H1 (cell line): ENCODE results near the gene OR2AG2. TPM values are rescaled to one million over a fixed set of nuclear protein-coding genes. Genes with fewer than 3 reads are reported as not detected.

Source experiments
- ATF3 ChIP-seq: IDR thresholded peaks from 2 replicates; pipeline ENCODE4 v1.6.1; 2011; ENCODE audit warnings: low read depth, mild to moderate bottlenecking, low read length; ENCODE audit not compliant: insufficient read depth
- EP300 ChIP-seq, 2 experiments: IDR thresholded peaks; 1 replicate in 1 of 2; 2 replicates in 1 of 2; pipeline ENCODE4 v1.6.1; 2011 to 2012; ENCODE audit warnings: low read depth in 2 of 2, low read length in 2 of 2, mild to moderate bottlenecking in 2 of 2, borderline replicate concordance in 1 of 2, inconsistent platforms in 1 of 2, moderate library complexity in 1 of 2
- EZH2 ChIP-seq: fragments of 200-600 bp; sonication (generic); IDR thresholded peaks from 2 replicates; pipeline ENCODE4 v1.7.1; 2012; ENCODE audit warnings: low read depth, mild to moderate bottlenecking, moderate library complexity, low read length, inconsistent platforms; ENCODE audit not compliant: severe bottlenecking
- GTF2F1 ChIP-seq: IDR thresholded peaks from 2 replicates; pipeline ENCODE4 v1.6.1; 2012; ENCODE audit warnings: low read depth, low read length, improper control_type of control experiment, borderline replicate concordance
- KDM1A ChIP-seq: fragments of 200-600, 300-600 bp; sonication (generic); IDR thresholded peaks from 2 replicates; pipeline ENCODE4 v1.7.1; 2016; ENCODE audit warnings: mild to moderate bottlenecking, low read length, borderline replicate concordance
- polyA plus RNA-seq, 7 experiments: library from polyadenylated mRNA; depleted of rRNA in 3 of 7; stranded (reverse) in 5 of 7; unstranded in 2 of 7; fragments of >200 nt in 5 of 7; fragments of 200-250 nt in 2 of 7; gene quantifications; 1 replicate in 5 of 7; 2 replicates in 1 of 7; 4 replicates in 1 of 7; pipeline versions ENCODE4 v1.2.1 to v1.2.3, GENCODE V29; 2011 to 2013; ENCODE audit warnings: missing spikeins in 2 of 7, mixed read lengths in 2 of 7
- total RNA-seq: library from RNA; stranded (reverse); fragmentation: NEBNext Ultra II Directional; extraction: Animal tissue kit (Norgen Biotek cat#: 25700); gene quantifications from 2 replicates; pipeline ENCODE4 v1.2.1, GENCODE V29; 2021

Gene OR2AG2
- total and polyA plus RNA-seq, 2 of the 8 experiments (the other 6 are each of a cell fraction or from before 2014, with no cell fraction given) = 0.22 to 0.74 TPM

GRCh38 chr11:6755953-6756347 is 15.8 kb downstream of the OR2AG2 start (continued):
- TF ChIP-seq ATF3 (no peak), EP300 (IDR thresholded peaks at IDR 0.05; ENCODE audit: borderline replicate concordance in 1 of 2, low read depth in 2 of 2, low read length in 2 of 2) (no peak), EZH2 (no peak), KDM1A (no peak), GTF2F1 (no peak)
